T-cell (primary cell): Measurements from ENCODE around the gene MORN1. TPM values are rescaled to one million over a fixed set of nuclear protein-coding genes. Genes with fewer than 3 reads are reported as not detected.

Source experiments
- ATAC-seq, 4 experiments: fragments of 200-7000 bp in 3 of 4; fragments of 150-1000 bp in 1 of 4; cut with Tn5 transposase; replicated peaks in 1 of 4; 1 replicate in 3 of 4; 2 replicates in 1 of 4; pipeline ENCODE4 v1.10.0; 2021; ENCODE audit warnings: moderate library complexity in 3 of 4, mild to moderate bottlenecking in 2 of 4, moderate number of reproducible peaks in 1 of 4
- CTCF ChIA-PET, 2 donors: fragments of 300-600 bp; sonication (Branson Sonifier 250); formaldehyde crosslinking; loops; one replicate each; lab custom pipeline; 2022; ENCODE audit warnings: antibody characterized with exemption in 2 of 2; lab: Charles Lee
- POLR2A ChIA-PET, 2 donors: fragments of 300-600 bp; sonication (Branson Sonifier 250); formaldehyde crosslinking; loops; one replicate each; lab custom pipeline; 2022; ENCODE audit warnings: antibody characterized with exemption in 2 of 2; lab: Charles Lee
- DNase-seq, 35 experiments: peaks; one replicate each; pipeline versions ENCODE4 v3.0.0 to v3.0.0-alpha.2; 2013 to 2023
- H3K27ac ChIP-seq: one replicate; pipeline ENCODE4 v1.5.1; 2013; ENCODE audit warnings: low read length
- H3K27me3 ChIP-seq, 2 experiments: replicated peaks in 1 of 2; 1 replicate in 1 of 2; 2 replicates in 1 of 2; pipeline versions ENCODE4 v1.6.1 to v1.7.0; 2013; ENCODE audit warnings: low read length in 1 of 2, mixed read lengths in 1 of 2; ENCODE audit not compliant: control insufficient read depth in 2 of 2, insufficient read depth in 2 of 2; ENCODE audit errors: extremely low read depth in 1 of 2
- H3K36me3 ChIP-seq, 2 donors: 1 replicate in 1 of 2; 2 replicates in 1 of 2; pipeline versions ENCODE4 v1.6.1 to v1.7.0; 2013; ENCODE audit warnings: low read length in 1 of 2; ENCODE audit not compliant: control insufficient read depth in 2 of 2, insufficient read depth in 1 of 2; ENCODE audit errors: extremely low read depth in 1 of 2
- H3K4me1 ChIP-seq, 2 experiments: 1 replicate in 1 of 2; 2 replicates in 1 of 2; pipeline versions ENCODE4 v1.6.1 to v1.7.0; 2013; ENCODE audit warnings: low read length in 2 of 2, mixed read lengths in 1 of 2; ENCODE audit not compliant: insufficient read depth in 2 of 2, control insufficient read depth in 1 of 2; ENCODE audit errors: extremely low read depth in 1 of 2
- H3K4me3 ChIP-seq, 2 donors: 1 replicate in 1 of 2; 2 replicates in 1 of 2; pipeline versions ENCODE4 v1.5.1 to v1.7.0; 2013; ENCODE audit warnings: mild to moderate bottlenecking in 2 of 2, low read length in 1 of 2, moderate library complexity in 1 of 2; ENCODE audit not compliant: control insufficient read depth in 1 of 2; ENCODE audit errors: extremely low read depth in 1 of 2
- H3K9me3 ChIP-seq: 2 replicates; pipeline ENCODE4 v1.7.0; 2013
- H3K27ac Mint-ChIP-seq, 2 donors: one replicate each; pipeline ENCODE4 v1.8.0; 2020 to 2021; ENCODE audit warnings: mild to moderate bottlenecking in 2 of 2, mixed read lengths in 2 of 2
- H3K27me3 Mint-ChIP-seq, 2 donors: one replicate each; pipeline ENCODE4 v1.8.0; 2021 to 2022; ENCODE audit warnings: mixed read lengths in 2 of 2
- H3K36me3 Mint-ChIP-seq: one replicate; pipeline ENCODE4 v1.8.0; 2021; ENCODE audit warnings: mixed read lengths
- H3K4me1 Mint-ChIP-seq, 3 donors: one replicate each; pipeline ENCODE4 v1.8.0; 2020 to 2022; ENCODE audit warnings: mixed read lengths in 3 of 3, mild to moderate bottlenecking in 1 of 3
- H3K4me3 Mint-ChIP-seq, 3 donors: one replicate each; pipeline ENCODE4 v1.8.0; 2020 to 2022; ENCODE audit warnings: mild to moderate bottlenecking in 3 of 3, mixed read lengths in 3 of 3, moderate library complexity in 3 of 3
- H3K9me3 Mint-ChIP-seq, 3 donors: one replicate each; pipeline ENCODE4 v1.8.0; 2020 to 2022; ENCODE audit warnings: mixed read lengths in 3 of 3
- WGBS: methylation state at CpG from one replicate; pipeline ENCODE4 v1.1.5; 2013; ENCODE audit warnings: missing lambda C conversion rate; ENCODE audit not compliant: insufficient coverage; 5-methylcytosine and 5-hydroxymethylcytosine counted together
- total RNA-seq, 35 experiments: library from RNA in 6 of 35; stranded (reverse) in 6 of 35; fragments of 120-200 nt in 1 of 35; gene quantifications; one replicate each; pipeline versions ENCODE4 v1.2.1 to v1.2.4 and lab custom pipeline; 2013 to 2026

MORN1 gene
- total RNA-seq, 5 donors from 2014 or later (not counting 1 experiment from before 2014, with no cell fraction given), result 8.2 to 17.5 (median 13.2) TPM

- no peaks in the 10 kb centered on the region for H3K27me3 Mint-ChIP-seq
- H3K4me3 Mint-ChIP-seq, result no peak overlapping the region
- POLR2A ChIA-PET, result no interaction called here
- peaks cover 0 to 5% of the 10 kb centered on the region in 2 donors for H3K36me3 ChIP-seq
- H3K27ac Mint-ChIP-seq, result no peak overlapping the region
- H3K9me3 Mint-ChIP-seq, result no peaks in the 10 kb centered on the region
- H3K36me3 Mint-ChIP-seq, result no peaks in the 10 kb centered on the region
- H3K9me3 ChIP-seq, result no peaks in the 10 kb centered on the region
- peaks cover 11 to 20% (median 15%) of the 10 kb centered on the region in 3 donors for H3K4me1 Mint-ChIP-seq
- 98% methylated on average over 20 of the region's 32 CpGs for WGBS
- no peaks in the 10 kb centered on the region for H3K27me3 ChIP-seq
- no peak for ATAC-seq
- CTCF ChIA-PET, result interaction anchor here in 1 of 2 donors (0.9 kb wide), 1 partner anchor 194 kb away, joined by 3 read pairs; the partner anchor contains the start of gene FAAP20
- DNase-seq, result no peak
- no peak overlapping the region for H3K4me3 ChIP-seq
- peaks cover 6 to 23% of the 10 kb centered on the region in 2 experiments for H3K4me1 ChIP-seq
- no peak overlapping the region for H3K27ac ChIP-seq
Observed at GRCh38 chr1:2388004-2388913, 3.1 kb downstream of the MORN1 start.

- Mint-ChIP-seq H3K27me3 (no peaks in the 10 kb centered on the region), H3K36me3 (no peaks in the 10 kb centered on the region), H3K9me3 (no peaks in the 10 kb centered on the region), H3K4me1 (peaks cover 0 to 9% (median 4%) of the 10 kb centered on the region in 3 donors), H3K27ac (no peak overlapping the region), H3K4me3 (no peak overlapping the region)
- Histone ChIP-seq H3K27ac (no peak overlapping the region), H3K9me3 (no peaks in the 10 kb centered on the region), H3K36me3 (peaks cover 0 to 2% of the 10 kb centered on the region in 2 donors), H3K4me1 (peaks cover 3 to 19% of the 10 kb centered on the region in 2 experiments), H3K27me3 (no peaks in the 10 kb centered on the region), H3K4me3 (no peak overlapping the region)
- CTCF ChIA-PET, result interaction anchor here in 1 of 2 donors (0.6 kb wide), 1 partner anchor 187 kb away, joined by 9 read pairs; no protein-coding TSS in a partner anchor
- POLR2A ChIA-PET, result no interaction called here
- WGBS, result 96% methylated on average over 19 of the region's 30 CpGs
- ATAC-seq (no peak), DNase-seq (peak in 1 of 35 experiments; percentile 1)
Observed at GRCh38 chr1:2386636-2387611, 4.4 kb downstream of the MORN1 start.

- DNase-seq (no peak), ATAC-seq (no peak)
- H3K27ac Mint-ChIP-seq, result no peak overlapping the region
- no peak overlapping the region for H3K4me3 Mint-ChIP-seq
- H3K4me1 Mint-ChIP-seq, result peaks cover 0 to 11% (median 4%) of the 10 kb centered on the region in 3 donors
- no peaks in the 10 kb centered on the region for H3K9me3 ChIP-seq
- no peaks in the 10 kb centered on the region for H3K27me3 ChIP-seq
- no peak overlapping the region for H3K4me3 ChIP-seq
- H3K9me3 Mint-ChIP-seq, result no peaks in the 10 kb centered on the region
- H3K36me3 ChIP-seq, result peaks cover 0 to 2% of the 10 kb centered on the region in 2 donors
- H3K36me3 Mint-ChIP-seq, result no peaks in the 10 kb centered on the region
- H3K27me3 Mint-ChIP-seq, result no peaks in the 10 kb centered on the region
- H3K4me1 ChIP-seq, result peaks cover 4 to 21% of the 10 kb centered on the region in 2 experiments
- H3K27ac ChIP-seq, result no peak overlapping the region
- ChIA-PET CTCF (no interaction called here), POLR2A (interaction anchor here in 1 of 2 donors (0.9 kb wide), 1 partner anchor 66 kb away, joined by 10 read pairs; no protein-coding TSS in a partner anchor)
- WGBS, result 93% methylated on average over 17 of the region's 19 CpGs
Observed at GRCh38 chr1:2385606-2386280, 5.6 kb downstream of the MORN1 start.

GRCh38 chr1:2384941-2385481 lies 6.3 kb downstream of the MORN1 start:
- no peaks in the 10 kb centered on the region for H3K27me3 Mint-ChIP-seq
- H3K4me1 Mint-ChIP-seq, result peaks cover 0 to 5% (median under 1%) of the 10 kb centered on the region in 3 donors
- H3K36me3 Mint-ChIP-seq, result no peaks in the 10 kb centered on the region
- H3K27me3 ChIP-seq, result no peaks in the 10 kb centered on the region
- H3K27ac Mint-ChIP-seq, result no peak overlapping the region
- no peak overlapping the region for H3K4me3 Mint-ChIP-seq
- no peak overlapping the region for H3K27ac ChIP-seq
- ChIA-PET CTCF (interaction anchor here in 1 of 2 donors (1.2 kb wide), 1 partner anchor 190 kb away, joined by 3 read pairs; the partner anchor contains the start of gene FAAP20), POLR2A (interaction anchor here in 1 of 2 donors (0.9 kb wide), 1 partner anchor 65 kb away, joined by 10 read pairs; no protein-coding TSS in a partner anchor)
- H3K9me3 ChIP-seq, result no peaks in the 10 kb centered on the region
- H3K4me3 ChIP-seq, result no peak overlapping the region
- ATAC-seq (no peak), DNase-seq (no peak)
- 89% methylated on average over 37 of the region's 41 CpGs for WGBS
- H3K4me1 ChIP-seq, result peaks cover 4 to 14% of the 10 kb centered on the region in 2 experiments
- H3K9me3 Mint-ChIP-seq, result no peaks in the 10 kb centered on the region
- peaks cover 0 to 2% of the 10 kb centered on the region in 2 donors for H3K36me3 ChIP-seq

GRCh38 chr1:2384130-2384860 lies 7.1 kb downstream of the MORN1 start:
- Histone ChIP-seq H3K27me3 (no peaks in the 10 kb centered on the region), H3K27ac (no peak overlapping the region), H3K4me1 (peaks cover 4 to 14% of the 10 kb centered on the region in 2 experiments), H3K9me3 (no peaks in the 10 kb centered on the region), H3K36me3 (peaks cover 0 to 2% of the 10 kb centered on the region in 2 donors), H3K4me3 (no peak overlapping the region)
- Mint-ChIP-seq H3K4me1 (peaks cover 0 to 2% (median 0%) of the 10 kb centered on the region in 3 donors), H3K4me3 (no peak overlapping the region), H3K27me3 (no peaks in the 10 kb centered on the region), H3K9me3 (no peaks in the 10 kb centered on the region), H3K36me3 (no peaks in the 10 kb centered on the region), H3K27ac (no peak overlapping the region)
- ATAC-seq, result no peak
- no peak for DNase-seq
- CTCF ChIA-PET, result interaction anchor here (0.9 to 1.2 kb wide), 2 partner anchors 189 kb away, joined by 3 read pairs; partner anchors contain the start of gene FAAP20 (in 2 of the 2)
- POLR2A ChIA-PET, result interaction anchor here in 1 of 2 donors (0.9 kb wide), 1 partner anchor 64 kb away, joined by 10 read pairs; no protein-coding TSS in a partner anchor
- WGBS, result 96% methylated on average over 16 of the region's 21 CpGs
